Lower lobe of right lung (tissue), 2 donors: ENCODE measurements around the gene TELO2. TPM values are rescaled to one million over a fixed set of nuclear protein-coding genes. Genes with fewer than 3 reads are reported as not detected.

Source experiments
- ATAC-seq, 2 donors: fragments of 200-7000 bp; cut with Tn5 transposase; one replicate each; pipeline ENCODE4 v1.9.1; 2020 to 2022; ENCODE audit warnings: mild to moderate bottlenecking in 2 of 2, moderate library complexity in 2 of 2
- DNase-seq: peaks from one replicate; pipeline ENCODE4 v3.0.0-alpha.2; 2020
- H3K27ac ChIP-seq: fragments of 200-600 bp; one replicate; pipeline ENCODE4 v1.8.0; 2022
- H3K27me3 ChIP-seq: fragments of 200-600 bp; one replicate; pipeline ENCODE4 v1.8.0; 2022; ENCODE audit warnings: low read depth
- H3K36me3 ChIP-seq: fragments of 200-600 bp; one replicate; pipeline ENCODE4 v1.8.0; 2022; ENCODE audit warnings: mild to moderate bottlenecking
- H3K4me1 ChIP-seq: fragments of 200-600 bp; one replicate; pipeline ENCODE4 v1.8.0; 2022
- H3K4me3 ChIP-seq: fragments of 200-600 bp; one replicate; pipeline ENCODE4 v1.8.0; 2022; ENCODE audit warnings: mild to moderate bottlenecking
- H3K9me3 ChIP-seq: fragments of 200-600 bp; one replicate; pipeline ENCODE4 v1.8.0; 2022
- CTCF ChIP-seq: fragments of 200-600 bp; IDR thresholded peaks from one replicate; pipeline ENCODE4 v1.8.0; 2022; ENCODE audit warnings: antibody characterized with exemption, mild to moderate bottlenecking
- intact Hi-C: fragments of 100-400 bp; cut with DNase I; formaldehyde crosslinking; loops from one replicate; pipeline ENCODE4 v1.11.0; 2022
- total RNA-seq: library from RNA; stranded (reverse); fragmentation: NEBNext Ultra II Directional; extraction: Animal tissue kit (Norgen Biotek cat#: 25700); gene quantifications from one replicate; pipeline ENCODE4 v1.2.1, GENCODE V29; 2021
- donor health status: DM: no; HTN: yes; CAD: no; lungs with severe emphysema.

TELO2 gene
- total RNA-seq, 1 donor from 2014 or later = 27.5 TPM

GRCh38 chr16:1494711-1495110, 1.6 kb downstream of the TELO2 start:
- intact Hi-C loops = no loop called here
- DNase-seq (peak; percentile 37), ATAC-seq (no peak)
- Histone ChIP-seq H3K27me3 (no peaks in the 10 kb centered on the region), H3K36me3 (peaks cover 47% of the 10 kb centered on the region), H3K4me3 (peak overlapping the region; percentile 86), H3K9me3 (no peaks in the 10 kb centered on the region), H3K27ac (no peak overlapping the region), H3K4me1 (peaks cover 21% of the 10 kb centered on the region)
- TF ChIP-seq CTCF = no peak

- Histone ChIP-seq H3K36me3 (peaks cover 53% of the 10 kb centered on the region), H3K9me3 (no peaks in the 10 kb centered on the region), H3K27ac (no peak overlapping the region), H3K4me1 (peaks cover 21% of the 10 kb centered on the region), H3K27me3 (no peaks in the 10 kb centered on the region), H3K4me3 (no peak overlapping the region)
- DNase-seq (peak; percentile 45), ATAC-seq (no peak)
- no peak for TF ChIP-seq CTCF
- intact Hi-C loops = no loop called here
Observed at GRCh38 chr16:1495211-1495888, 2.2 kb downstream of the TELO2 start.

GRCh38 chr16:1495889-1496262, 2.7 kb downstream of the TELO2 start:
- no peak overlapping the region for H3K27ac ChIP-seq
- H3K4me1 ChIP-seq = peaks cover 21% of the 10 kb centered on the region
- intact Hi-C loops = no loop called here
- ATAC-seq (no peak), DNase-seq (peak; percentile 37)
- no peak for TF ChIP-seq CTCF
- H3K27me3 ChIP-seq = no peaks in the 10 kb centered on the region
- no peaks in the 10 kb centered on the region for H3K9me3 ChIP-seq
- peaks cover 58% of the 10 kb centered on the region for H3K36me3 ChIP-seq
- no peak overlapping the region for H3K4me3 ChIP-seq

DNA sequence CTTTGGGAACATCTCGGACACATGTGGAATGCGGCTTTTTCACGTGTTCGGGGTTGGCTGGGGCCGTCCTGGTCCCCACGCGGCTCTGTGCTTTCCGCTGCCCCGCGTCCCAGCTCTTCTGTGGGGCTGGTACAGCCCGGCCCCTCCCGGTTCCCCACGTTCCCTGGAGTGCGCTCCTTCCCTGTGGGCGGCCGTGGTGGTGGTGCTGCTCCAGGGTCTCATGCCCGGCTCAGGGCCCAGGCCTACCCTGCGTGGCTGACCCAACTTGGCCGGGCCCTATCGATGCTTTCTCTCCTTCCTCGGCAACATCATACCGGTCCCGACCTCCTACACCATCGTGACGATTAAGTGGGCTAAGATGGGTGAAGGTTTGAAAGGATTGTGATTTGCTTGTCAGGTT, 3.3 kb downstream of the TELO2 start:
- H3K9me3 ChIP-seq = no peaks in the 10 kb centered on the region
- no peak overlapping the region for H3K4me3 ChIP-seq
- DNase-seq = peak; percentile 34
- H3K4me1 ChIP-seq = peaks cover 21% of the 10 kb centered on the region
- H3K27me3 ChIP-seq = no peaks in the 10 kb centered on the region
- intact Hi-C loops = no loop called here
- no peak for TF ChIP-seq CTCF
- ATAC-seq = no peak
- H3K27ac ChIP-seq = no peak overlapping the region
- peaks cover 64% of the 10 kb centered on the region for H3K36me3 ChIP-seq

GRCh38 chr16:1497014-1497598, 3.9 kb downstream of the TELO2 start:
- Histone ChIP-seq H3K4me3 (no peak overlapping the region), H3K27ac (no peak overlapping the region), H3K27me3 (no peaks in the 10 kb centered on the region), H3K4me1 (peaks cover 21% of the 10 kb centered on the region), H3K9me3 (no peaks in the 10 kb centered on the region), H3K36me3 (peaks cover 71% of the 10 kb centered on the region)
- TF ChIP-seq CTCF = no peak
- ATAC-seq (no peak), DNase-seq (peak; percentile 36)
- intact Hi-C loops = no loop called here
